ENCODE results near the gene TCP11L1.
"Not testable (repeated sequence)": the region's sequence is repeated elsewhere in the genome, so short reads cannot be mapped to it uniquely, and the experiment has no call there.

Gene TCP11L1

DNA sequence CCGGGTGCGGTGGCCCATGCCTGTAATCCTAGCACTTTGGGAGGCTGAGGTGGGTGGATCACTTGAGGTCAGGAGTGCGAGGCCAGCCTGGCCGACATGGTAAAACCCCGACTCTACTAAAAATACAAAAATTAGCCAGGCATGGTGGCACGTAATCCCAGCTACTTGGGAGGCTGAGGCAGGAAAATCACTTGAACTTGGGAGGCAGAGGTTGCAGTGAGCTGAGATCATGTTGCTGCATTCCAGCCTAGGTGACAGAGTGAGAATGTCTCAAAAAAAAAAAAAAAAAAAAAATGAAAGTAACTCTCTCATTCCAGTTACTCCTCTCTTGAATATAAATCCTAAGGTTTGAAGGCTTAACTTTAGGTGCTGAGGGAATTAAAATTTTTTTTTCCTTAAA lies 10.2 kb upstream of the TCP11L1 start:
- not testable (repeated sequence) for DNase-seq (ENCODE audit: low spot score)

DNA sequence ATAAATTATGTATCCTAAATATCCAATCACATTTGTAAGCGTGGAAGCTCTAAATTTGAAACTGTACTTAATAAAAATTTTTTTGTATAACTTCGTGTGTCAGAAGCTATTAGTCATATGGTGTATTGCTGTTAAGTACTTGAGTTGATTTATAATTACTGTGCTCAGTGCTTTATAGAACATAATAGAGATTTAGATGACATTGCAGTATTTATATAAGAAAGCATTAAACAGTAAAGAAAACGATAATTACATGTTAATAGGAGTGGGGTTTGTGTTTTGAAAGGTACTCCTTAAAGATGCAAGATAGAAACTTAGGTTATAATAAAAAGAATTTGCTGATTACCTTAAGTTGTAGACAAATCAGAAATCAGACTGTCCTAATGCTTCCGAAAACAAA lies 5.9 kb upstream of the TCP11L1 start:
- DNase-seq (ENCODE audit: low spot score), result no peak

DNA sequence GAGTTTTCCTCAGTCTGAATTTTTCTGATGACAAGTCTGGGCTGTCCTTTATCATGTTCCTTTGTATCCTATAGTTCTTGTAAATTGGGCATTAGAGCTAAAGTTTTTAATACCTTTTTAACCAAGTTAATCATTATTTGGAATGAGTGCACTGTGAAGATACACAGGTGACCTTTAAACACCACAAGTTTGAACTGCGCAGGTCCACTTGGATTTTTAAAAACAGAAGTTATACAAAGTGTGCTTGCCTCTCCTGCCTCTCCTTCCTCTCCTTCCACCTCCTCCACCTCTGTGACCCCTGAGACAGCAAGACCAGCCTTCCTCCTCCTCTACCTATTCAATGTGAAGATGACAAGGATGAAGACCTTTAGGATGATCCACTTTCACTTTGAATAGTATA lies 4.4 kb upstream of the TCP11L1 start:
- DNase-seq (ENCODE audit: low spot score), result no peak

DNA sequence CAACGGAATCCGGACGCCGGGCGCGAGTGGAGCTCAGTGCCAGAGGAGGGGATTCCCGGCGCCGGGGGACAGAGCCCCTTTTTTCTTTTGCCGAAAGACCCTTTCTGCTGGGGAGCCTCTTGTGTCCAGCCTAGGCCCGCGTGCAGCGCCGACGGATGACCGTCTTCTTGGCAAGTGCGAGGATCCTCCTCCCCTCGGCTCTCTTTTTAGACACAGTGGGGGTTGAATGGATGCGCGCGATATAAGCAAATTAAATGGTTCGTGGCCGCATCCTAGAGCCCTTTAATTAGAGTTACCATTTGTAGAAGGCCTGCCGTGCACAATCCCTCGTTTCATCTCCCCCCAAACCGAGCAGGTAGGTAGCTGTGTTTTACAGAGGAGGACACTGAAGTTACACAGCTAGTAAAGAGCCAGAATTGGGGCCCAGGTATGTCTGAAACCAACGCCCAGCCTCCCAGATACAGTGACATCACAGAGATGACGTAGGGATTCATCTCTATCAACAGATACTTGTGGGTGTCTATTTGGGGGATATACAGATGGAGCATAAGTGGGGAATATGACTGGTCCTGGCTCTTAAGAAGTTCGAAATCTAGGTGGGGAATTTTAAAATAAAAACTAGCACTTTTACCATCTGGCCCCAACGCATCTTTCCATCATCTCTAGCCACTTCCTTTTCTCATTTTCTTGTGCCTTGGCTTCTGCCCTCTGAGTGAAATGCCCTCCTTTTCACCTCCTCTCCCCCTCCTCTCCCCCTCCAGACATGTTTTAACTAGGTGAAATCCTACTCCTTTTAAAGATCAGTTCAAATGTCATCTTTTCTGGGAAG lies 875 bp downstream of the TCP11L1 start:
- DNase-seq (ENCODE audit: low spot score), result no peak

DNA sequence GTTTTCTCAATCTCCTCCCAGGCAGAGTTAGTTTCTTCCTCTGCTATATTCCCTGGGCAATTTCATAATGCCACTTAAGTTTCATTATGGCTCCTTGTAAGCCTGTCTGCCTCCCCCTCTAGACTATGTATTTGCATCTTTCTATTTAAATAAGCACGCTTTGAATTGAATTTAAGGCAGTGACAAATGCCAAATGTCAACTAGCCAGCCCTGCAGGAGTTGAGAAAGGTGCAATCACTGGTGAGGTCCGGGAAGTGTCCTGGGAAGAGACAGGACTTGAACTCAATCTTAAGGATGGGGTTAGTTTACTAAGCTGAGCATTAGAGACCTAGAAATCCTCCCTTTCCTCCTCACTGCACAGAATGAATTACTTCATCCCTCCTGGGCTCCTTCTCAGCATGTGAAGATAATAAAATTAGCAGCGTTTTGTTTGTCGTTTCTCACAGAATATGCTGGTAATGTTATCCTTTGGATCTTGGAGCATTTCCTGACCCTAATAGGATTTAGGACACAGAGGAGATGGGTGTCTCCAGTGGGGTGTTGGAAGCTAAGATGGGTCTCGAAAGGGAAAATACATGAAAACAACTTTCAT lies 1.6 kb downstream of the TCP11L1 start:
- no peak for DNase-seq (ENCODE audit: low spot score)

DNA sequence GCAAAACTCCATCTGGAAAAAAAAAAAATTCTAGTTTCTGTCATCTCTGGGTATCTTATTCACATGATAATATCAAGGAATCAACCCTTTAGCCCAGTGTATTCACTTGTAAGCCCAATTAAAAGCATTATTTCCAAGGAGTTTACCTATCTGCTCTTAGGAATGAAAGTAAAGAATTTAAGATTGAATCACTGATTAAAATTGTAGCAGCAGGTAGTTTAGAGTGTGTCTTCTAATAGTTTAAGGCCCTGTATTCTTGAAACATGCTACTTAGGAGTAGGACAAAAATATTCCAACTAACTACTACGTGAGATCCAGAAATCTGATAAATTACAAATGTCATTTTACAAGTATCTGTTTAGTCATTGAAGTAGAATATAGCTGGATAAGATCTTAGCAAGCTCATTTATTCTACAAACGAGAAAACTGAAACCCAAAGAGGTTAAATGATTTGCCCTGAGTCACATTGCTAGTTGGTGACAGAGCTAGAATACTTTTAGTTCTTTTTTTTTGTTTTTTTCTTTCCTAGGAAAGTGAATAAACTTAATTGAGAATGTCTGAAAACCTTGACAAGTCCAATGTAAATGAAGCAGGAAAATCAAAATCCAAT lies 4.0 kb downstream of the TCP11L1 start:
- DNase-seq (ENCODE audit: low spot score), result no peak

DNA sequence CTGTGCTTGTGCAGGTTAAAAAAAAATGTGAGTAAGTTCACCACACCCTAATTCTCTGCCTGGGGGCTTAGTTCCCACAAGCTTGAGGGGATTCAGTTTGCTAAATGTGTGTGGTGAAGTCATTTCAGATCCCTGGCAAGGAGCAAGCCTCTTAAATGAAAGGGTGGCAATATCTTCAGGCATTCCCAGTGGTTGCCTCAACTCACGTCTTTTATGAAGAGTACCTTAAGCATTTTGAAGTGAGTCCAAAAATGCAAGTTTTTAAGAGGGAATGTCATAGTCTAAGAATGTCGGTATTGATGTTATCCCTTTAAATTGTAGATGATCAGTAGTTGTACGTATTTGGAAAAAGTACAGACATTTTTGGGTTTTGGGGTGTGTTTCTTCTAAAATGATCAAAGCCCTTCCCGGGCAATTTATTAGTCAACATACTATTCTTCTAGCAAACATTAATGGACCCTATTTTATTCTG lies 4.9 kb downstream of the TCP11L1 start:
- DNase-seq (ENCODE audit: low spot score), result no peak

DNA sequence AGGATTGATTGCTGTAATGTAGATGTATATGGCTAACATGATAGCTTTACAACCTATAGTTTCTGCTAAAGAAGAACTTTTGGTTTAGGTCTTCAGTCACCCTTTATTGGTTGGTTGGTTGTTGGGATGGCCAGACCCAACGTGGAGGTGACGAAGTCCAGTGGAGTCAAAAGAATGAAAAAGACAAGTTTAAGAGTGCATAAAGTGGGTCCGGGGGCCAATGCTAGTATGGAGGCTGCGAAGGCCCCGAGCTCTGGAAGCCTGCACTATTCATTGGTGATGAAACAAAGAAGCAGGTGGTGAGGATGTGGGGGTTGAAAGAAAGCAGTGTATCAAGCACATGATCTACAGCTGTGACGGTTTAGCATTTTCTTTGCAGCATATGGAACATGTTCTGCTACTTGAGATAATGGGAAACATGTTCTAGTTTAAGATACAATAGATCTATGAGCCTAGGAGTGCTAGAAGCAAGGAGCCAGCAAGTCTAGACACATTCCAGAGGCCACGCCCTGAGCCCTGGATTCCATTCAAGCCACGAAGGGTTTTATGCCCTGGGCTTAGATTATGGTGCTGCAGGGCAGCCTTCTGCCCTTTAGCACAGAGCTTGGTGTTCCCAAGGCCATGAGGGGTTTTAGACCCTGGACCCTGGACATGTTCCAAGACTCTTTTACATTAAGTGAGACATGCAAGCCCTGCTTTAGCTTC lies 6.3 kb downstream of the TCP11L1 start:
- DNase-seq (ENCODE audit: low spot score), result no peak

DNA sequence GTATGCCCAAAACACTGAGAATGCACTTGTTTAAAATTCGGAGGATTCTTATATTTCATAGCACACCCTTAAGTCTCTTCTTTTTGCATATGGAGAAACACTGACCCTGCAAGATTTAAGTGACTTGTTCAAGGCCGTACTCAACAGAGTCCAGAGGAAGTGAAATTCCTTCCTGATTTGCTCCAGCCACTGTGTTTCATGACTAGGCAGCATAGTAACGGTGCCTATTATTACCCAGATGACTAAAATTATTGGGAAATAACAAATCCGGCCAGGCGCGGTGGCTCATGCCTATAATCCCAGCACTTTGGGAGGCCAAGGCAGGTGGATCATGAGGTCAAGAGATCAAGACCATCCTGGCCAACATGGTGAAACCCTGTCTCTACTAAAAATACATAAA lies 9.3 kb downstream of the TCP11L1 start:
- not testable (repeated sequence) for DNase-seq (ENCODE audit: low spot score)

DNA sequence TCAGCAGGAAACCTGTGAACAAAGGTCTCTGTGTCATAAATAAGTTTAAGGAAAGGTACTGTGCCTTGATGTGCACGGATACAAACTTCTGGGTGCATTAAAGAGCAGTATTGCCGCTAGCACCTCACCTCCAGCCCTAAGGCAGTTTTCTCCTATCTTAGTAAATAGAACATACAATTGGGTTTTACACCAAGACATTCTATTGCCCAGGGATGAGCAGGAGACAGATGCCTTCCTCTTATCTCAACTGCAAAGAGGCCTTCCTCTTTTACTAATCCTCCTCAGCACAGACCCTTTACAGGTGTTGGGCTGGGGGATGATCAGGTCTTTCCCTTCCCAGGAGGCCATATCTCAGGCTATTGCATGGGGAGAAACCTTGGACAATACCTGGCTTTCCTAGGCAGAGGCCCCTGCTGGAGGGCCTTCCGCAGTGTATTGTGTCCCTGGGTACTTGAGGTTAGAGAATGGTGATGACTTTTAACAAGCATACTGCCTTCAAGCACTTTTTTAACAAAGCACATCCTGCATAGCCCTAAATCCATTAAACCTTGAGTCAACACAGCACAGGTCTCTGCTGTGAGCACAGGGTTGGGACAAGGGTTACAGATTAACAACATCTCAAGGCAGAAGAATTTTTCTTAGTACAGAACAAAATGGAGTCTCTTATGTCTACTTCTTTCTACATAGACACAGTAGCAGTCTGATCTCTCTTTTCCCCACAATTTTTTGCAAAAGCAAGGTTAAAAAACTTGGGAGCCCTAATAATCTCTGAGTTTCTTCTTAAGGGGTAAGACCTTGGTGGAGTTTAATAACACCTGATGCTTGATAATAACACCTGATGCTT lies 10.4 kb downstream of the TCP11L1 start:
- DNase-seq (ENCODE audit: low spot score), result not testable (repeated sequence)

DNA sequence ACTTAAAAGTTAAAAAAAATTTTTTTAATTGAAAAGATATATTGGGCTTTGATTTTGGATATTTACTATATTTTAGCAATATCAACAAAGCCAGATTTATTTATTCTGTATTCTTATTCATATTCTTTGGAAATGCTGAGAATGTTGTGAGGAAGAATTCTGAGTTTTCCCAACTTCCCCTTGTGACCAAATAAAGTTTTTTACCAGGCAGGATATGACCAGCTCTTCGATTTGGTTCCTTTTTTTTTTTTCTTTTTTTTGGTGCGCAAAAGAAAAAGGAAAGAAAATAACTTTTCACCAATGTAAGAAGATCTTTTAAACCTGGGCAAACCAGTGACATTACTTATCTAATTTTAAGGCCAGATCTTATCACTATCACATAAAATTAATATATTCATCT lies 12.9 kb downstream of the TCP11L1 start:
- DNase-seq (ENCODE audit: low spot score), result no peak

DNA sequence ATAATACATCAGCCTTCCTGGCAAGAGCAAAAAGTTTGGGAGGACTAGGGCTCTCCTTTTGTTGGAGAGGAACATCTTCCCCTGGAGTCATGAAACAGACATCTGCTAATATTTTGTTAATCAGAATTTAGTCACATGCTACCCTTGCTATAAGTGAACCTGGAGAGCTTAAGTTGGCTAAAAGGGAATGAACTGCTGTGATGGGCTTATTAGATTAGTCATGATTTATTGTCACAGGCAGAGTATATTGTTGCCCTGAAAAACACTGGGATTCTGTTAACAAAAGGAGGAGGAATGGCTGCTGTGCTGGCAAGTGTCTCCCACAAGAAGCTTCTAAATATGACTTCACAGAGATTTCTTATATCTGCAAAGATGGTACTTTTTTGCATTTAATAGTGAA lies 16.0 kb downstream of the TCP11L1 start:
- no peak for DNase-seq (ENCODE audit: low spot score)

DNA sequence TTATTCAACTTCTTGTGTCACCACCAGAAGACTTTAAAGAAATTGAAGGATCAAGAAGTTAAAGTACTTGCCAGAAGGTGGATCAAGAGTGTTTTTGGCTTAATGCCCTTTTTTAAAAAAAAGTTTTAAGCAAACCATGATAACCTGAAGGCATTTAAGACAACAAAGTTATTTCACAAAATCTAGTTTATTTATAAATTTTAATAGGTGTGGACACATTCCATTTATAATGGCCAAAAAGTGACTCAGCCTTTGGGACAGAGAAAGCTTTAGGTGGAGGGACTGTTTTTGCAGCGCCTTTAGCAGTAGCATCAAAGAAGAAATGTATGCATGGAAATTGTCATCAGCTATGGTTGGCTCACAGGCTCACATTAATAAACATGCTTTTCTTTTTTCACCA lies 17.9 kb downstream of the TCP11L1 start:
- no peak for DNase-seq (ENCODE audit: low spot score)

DNA sequence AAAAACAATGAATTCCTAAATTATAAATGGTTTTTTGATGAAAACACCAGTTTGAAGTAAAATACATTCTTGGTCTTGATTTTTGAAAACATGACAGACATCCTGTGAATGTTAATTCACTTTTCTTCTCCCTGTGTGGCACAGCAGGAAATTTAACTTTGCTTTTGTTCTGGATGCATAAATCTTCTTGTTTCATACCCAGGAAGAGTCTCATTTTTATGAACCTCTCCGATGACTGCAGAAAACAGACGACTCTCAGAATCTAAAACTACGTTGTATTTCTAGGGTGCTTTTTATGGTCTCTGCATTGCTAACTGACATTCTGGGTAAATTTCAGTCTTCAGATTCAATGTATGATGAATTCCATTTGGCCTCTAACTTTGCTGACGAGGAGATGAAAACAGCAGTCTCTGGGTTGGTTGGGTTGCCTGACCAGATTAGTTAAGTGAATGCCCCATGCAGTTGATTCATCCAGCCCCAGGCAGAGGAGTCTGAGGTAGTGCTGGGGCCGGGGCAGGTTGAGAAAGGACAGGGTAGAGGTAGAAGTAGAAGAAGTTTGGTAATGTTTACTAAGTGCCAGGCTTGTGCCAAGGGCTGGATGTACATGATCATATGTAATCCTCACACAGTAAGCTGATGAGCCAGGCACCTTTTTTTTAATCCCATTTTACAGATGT lies 20.1 kb downstream of the TCP11L1 start:
- DNase-seq (ENCODE audit: low spot score), result no peak

DNA sequence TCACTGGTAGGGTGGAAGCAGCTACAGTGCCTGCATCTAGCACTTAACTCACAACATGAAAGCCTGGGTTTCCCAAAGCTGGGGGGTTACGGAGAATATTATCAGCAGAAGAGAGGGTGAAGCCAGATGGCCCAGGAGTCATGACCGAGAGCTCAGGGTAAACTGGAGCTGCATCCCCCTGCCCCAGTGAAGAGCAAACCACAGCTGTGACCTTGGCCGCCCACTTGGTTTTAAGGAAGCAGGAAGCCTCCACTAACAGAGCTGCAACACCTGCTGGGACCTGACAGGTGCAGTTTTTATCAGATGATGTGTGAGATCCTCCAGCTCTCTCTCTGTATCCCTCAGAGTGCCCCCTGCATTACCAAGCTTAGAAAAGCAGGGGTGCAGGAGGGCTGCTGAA lies 20.9 kb downstream of the TCP11L1 start:
- DNase-seq (ENCODE audit: low spot score), result no peak

DNA sequence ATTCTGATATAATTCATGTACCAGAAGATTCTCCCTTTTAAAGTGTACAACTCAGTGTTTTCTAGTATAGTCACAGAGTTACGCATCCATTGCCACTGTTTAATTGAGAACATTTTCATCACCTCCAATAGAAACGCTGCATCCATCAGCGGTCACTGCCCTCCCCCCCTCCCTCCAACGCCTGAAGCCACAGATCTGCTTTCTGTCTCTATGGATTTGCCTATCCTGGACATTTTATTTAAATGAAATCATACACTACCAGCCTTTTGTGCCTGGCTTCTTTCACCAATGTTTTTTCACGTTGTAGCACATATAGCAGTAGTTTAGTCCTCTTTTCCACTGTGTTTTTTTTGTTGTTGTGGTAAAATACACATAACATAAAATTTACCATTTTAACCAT lies 22.8 kb downstream of the TCP11L1 start:
- DNase-seq (ENCODE audit: low spot score), result no peak

DNA sequence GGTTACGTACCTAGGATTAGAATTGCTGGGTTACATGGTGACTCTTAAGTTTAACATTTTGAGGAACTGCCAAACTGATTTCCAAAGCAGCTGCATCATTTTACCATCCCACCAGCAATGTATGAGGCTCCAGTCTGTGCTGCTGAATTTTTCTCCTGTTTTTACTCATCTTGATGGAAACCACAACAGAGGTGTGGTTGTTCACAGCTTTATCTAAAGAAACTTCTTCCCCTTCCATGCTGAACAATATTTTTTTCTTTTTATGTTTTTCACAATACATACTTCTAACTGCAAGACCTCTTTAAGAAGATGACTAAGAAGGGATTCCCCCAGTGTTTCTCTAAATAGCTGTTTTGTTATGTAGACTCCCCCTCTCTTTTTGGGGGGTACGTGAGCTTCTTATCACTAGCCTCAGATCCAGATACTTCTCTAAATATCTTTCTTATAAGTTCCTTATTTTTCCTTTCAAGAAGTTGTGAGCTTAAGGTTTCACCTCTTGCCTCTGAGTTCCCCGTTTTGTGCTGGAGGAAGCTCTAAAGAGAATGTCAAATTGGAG lies 24.0 kb downstream of the TCP11L1 start:
- DNase-seq (ENCODE audit: low spot score), result peak; percentile 40

DNA sequence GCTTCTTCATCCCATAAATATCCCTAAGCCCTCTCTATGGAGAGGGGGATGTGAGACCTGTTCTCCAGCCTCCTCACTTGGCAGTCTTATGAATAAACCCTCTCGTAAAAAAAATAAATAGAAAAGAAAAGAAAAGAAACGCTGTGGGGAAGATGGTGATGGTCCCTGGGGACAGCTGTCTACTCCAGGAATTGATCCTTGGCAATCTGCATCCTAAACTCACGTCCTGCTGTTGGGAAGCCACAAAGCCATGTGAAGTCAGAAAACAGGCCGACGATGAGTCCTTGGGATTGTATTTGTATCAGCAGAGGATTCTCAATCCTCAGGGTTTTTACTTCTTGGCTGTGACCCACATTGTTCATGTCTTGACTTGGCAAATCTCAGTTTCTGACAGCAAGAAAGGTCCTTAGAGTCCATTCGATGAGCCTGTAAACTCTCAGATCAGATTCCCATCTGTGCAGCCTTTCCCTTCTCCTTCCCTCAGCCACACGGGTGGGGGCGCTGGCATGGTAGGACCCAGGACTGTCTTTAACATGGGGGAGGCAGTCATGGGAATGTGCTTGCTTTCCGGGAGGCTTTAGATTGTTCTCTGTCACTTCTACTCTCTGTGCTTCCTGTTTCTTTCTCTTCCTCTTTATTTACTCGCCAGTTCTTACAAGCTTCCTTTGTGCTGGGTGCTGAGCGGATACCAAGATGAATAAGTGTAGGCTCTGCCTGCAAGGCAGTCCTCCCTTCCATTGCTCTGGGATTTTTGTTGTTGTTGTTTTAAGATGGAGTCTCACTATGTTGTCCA lies 24.9 kb downstream of the TCP11L1 start:
- no peak for DNase-seq (ENCODE audit: low spot score)

DNA sequence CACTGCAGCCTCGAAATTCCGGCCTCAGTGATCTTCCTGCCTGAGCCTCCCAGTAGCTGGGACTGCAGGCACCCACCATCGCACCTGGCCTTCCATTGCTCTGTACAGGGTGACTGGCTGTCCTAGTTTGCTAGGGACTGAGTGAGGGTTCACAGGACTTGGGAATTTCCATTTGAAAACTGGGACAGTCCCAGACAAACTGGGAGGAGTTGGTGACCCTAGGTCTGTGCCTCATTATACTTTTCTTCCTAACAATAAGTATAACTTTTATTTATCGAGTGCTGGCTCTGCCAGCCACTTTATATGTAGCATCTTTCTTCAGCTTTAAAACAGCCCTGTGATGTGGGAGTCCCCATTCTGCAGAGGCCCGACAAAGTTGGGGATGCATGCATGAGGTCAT lies 25.5 kb downstream of the TCP11L1 start:
- no peak for DNase-seq (ENCODE audit: low spot score)

Data from AG08395 (cell line).